Suprapubic skin (tissue), 4 donors: ENCODE measurements around the gene CNTN1. TPM values are rescaled to one million over a fixed set of nuclear protein-coding genes. Genes with fewer than 3 reads are reported as not detected.

Experiments used
- DNase-seq, 2 donors: peaks; one replicate each; pipeline ENCODE4 v3.0.0-alpha.2; 2019; ENCODE audit warnings: low spot score in 2 of 2
- H3K27ac ChIP-seq: fragments of 200-600 bp; sonication (generic); one replicate; pipeline ENCODE4 v1.5.1; 2019
- H3K27me3 ChIP-seq: fragments of 200-600 bp; sonication (generic); one replicate; pipeline ENCODE4 v1.5.1; 2019
- H3K36me3 ChIP-seq: fragments of 200-600 bp; sonication (generic); one replicate; pipeline ENCODE4 v1.5.1; 2019
- H3K4me1 ChIP-seq: fragments of 200-600 bp; sonication (generic); one replicate; pipeline ENCODE4 v1.5.1; 2019
- H3K4me3 ChIP-seq: fragments of 200-600 bp; sonication (generic); one replicate; pipeline ENCODE4 v1.5.1; 2019; ENCODE audit warnings: mild to moderate bottlenecking
- H3K9me3 ChIP-seq: fragments of 200-600 bp; sonication (generic); one replicate; pipeline ENCODE4 v1.5.1; 2019
- CTCF ChIP-seq, 2 donors: fragments of 200-600 bp in 1 of 2; fragments of 450-650 bp in 1 of 2; sonication (generic) in 1 of 2; IDR thresholded peaks; one replicate each; pipeline ENCODE4 v1.5.1; 2016 to 2019; ENCODE audit warnings: antibody characterized with exemption in 2 of 2, mild to moderate bottlenecking in 1 of 2, moderate library complexity in 1 of 2
- EP300 ChIP-seq: sonication (generic); formaldehyde crosslinking; IDR thresholded peaks from one replicate; pipeline ENCODE4 v1.6.1; 2017; ENCODE audit warnings: antibody characterized with exemption
- POLR2A ChIP-seq, 2 donors: fragments of 450-650 bp; IDR thresholded peaks; one replicate each; pipeline ENCODE4 v1.6.1; 2017; ENCODE audit warnings: antibody characterized with exemption in 2 of 2, mild to moderate bottlenecking in 2 of 2, moderate library complexity in 2 of 2
- POLR2AphosphoS5 ChIP-seq, 3 donors: sonication (generic); formaldehyde crosslinking; IDR thresholded peaks; one replicate each; pipeline ENCODE4 v1.6.1; 2017; ENCODE audit warnings: antibody characterized with exemption in 3 of 3
- WGBS: methylation state at CpG from one replicate; pipeline ENCODE4 v1.1.5; 2018; 5-methylcytosine and 5-hydroxymethylcytosine counted together
- total RNA-seq, 4 donors: library from RNA; depleted of rRNA; stranded (reverse); fragments of >200 nt; gene quantifications; one replicate each; pipeline ENCODE4 v1.1.0, GENCODE V29; 2016

CNTN1 gene
- total RNA-seq, 4 donors from 2014 or later: 5.9 to 29.7 (median 14.4) TPM

GRCh38 chr12:40742041-40742440 is 49.8 kb downstream of the CNTN1 start:
- H3K36me3 ChIP-seq: no peaks in the 10 kb centered on the region
- no peaks in the 10 kb centered on the region for H3K27me3 ChIP-seq
- 59% methylated on average over 2 of the region's 2 CpGs for WGBS

GRCh38 chr12:40745386-40745785 is 53.1 kb downstream of the CNTN1 start:
- no peaks in the 10 kb centered on the region for H3K27me3 ChIP-seq
- H3K36me3 ChIP-seq: no peaks in the 10 kb centered on the region
- no peak for TF ChIP-seq CTCF (IDR thresholded peaks at IDR 0.05)
- no peak for TF ChIP-seq POLR2A (IDR thresholded peaks at IDR 0.05)
- TF ChIP-seq POLR2AphosphoS5 (IDR thresholded peaks at IDR 0.05): no peak
- TF ChIP-seq EP300: no peak
- H3K4me3 ChIP-seq: no peak overlapping the region
- no peak for DNase-seq
- H3K27ac ChIP-seq: no peak overlapping the region
- no peaks in the 10 kb centered on the region for H3K4me1 ChIP-seq
- H3K9me3 ChIP-seq: peaks cover 4% of the 10 kb centered on the region

More at GRCh38 chr12:40742041-40742440, 49.8 kb downstream of the CNTN1 start:
- TF ChIP-seq EP300: no peak
- no peak for TF ChIP-seq CTCF (IDR thresholded peaks at IDR 0.05)
- no peak for TF ChIP-seq POLR2AphosphoS5 (IDR thresholded peaks at IDR 0.05)
- no peak for TF ChIP-seq POLR2A (IDR thresholded peaks at IDR 0.05)
- no peak overlapping the region for H3K27ac ChIP-seq
- H3K9me3 ChIP-seq: peaks cover 4% of the 10 kb centered on the region
- no peak for DNase-seq
- no peak overlapping the region for H3K4me3 ChIP-seq
- no peaks in the 10 kb centered on the region for H3K4me1 ChIP-seq

- Histone ChIP-seq H3K9me3 (no peaks in the 10 kb centered on the region), H3K27ac (no peak overlapping the region), H3K36me3 (no peaks in the 10 kb centered on the region), H3K4me1 (no peaks in the 10 kb centered on the region), H3K27me3 (no peaks in the 10 kb centered on the region), H3K4me3 (no peak overlapping the region)
- 90% methylated on average over 1 of the region's 1 CpG for WGBS
- DNase-seq: no peak
- TF ChIP-seq EP300: no peak
- TF ChIP-seq POLR2A (IDR thresholded peaks at IDR 0.05): no peak
- TF ChIP-seq CTCF (IDR thresholded peaks at IDR 0.05): no peak
- no peak for TF ChIP-seq POLR2AphosphoS5 (IDR thresholded peaks at IDR 0.05)
Measured at GRCh38 chr12:40749863-40750262, 57.6 kb downstream of the CNTN1 start.

GRCh38 chr12:40752011-40752410 is 59.8 kb downstream of the CNTN1 start:
- no peaks in the 10 kb centered on the region for H3K27me3 ChIP-seq
- TF ChIP-seq CTCF (IDR thresholded peaks at IDR 0.05) (no peak), EP300 (no peak), POLR2AphosphoS5 (IDR thresholded peaks at IDR 0.05) (no peak)
- DNase-seq: no peak
- H3K36me3 ChIP-seq: no peaks in the 10 kb centered on the region
- no peak overlapping the region for H3K4me3 ChIP-seq
- H3K4me1 ChIP-seq: no peaks in the 10 kb centered on the region
- H3K27ac ChIP-seq: no peak overlapping the region
- WGBS: 35% methylated on average over 2 of the region's 2 CpGs
- H3K9me3 ChIP-seq: no peaks in the 10 kb centered on the region

GRCh38 chr12:40760821-40761220 is 68.6 kb downstream of the CNTN1 start:
- DNase-seq: no peak
- Histone ChIP-seq H3K36me3 (no peaks in the 10 kb centered on the region), H3K4me1 (no peaks in the 10 kb centered on the region), H3K27me3 (no peaks in the 10 kb centered on the region), H3K9me3 (no peaks in the 10 kb centered on the region), H3K4me3 (no peak overlapping the region), H3K27ac (no peak overlapping the region)
- TF ChIP-seq EP300 (no peak), POLR2A (IDR thresholded peaks at IDR 0.05) (no peak), CTCF (IDR thresholded peaks at IDR 0.05) (no peak), POLR2AphosphoS5 (IDR thresholded peaks at IDR 0.05) (no peak)
